PC-3 (cell line): ENCODE results near the gene HLCS. TPM values are rescaled to one million over a fixed set of nuclear protein-coding genes. Genes with fewer than 3 reads are reported as not detected.

Source experiments
- ATAC-seq: fragments of 200-7000 bp; cut with Tn5 transposase; 2 replicates; pipeline ENCODE4 v1.9.1; 2020; ENCODE audit warnings: mild to moderate bottlenecking, moderate library complexity
- BruUV-seq: library from RNA; stranded (reverse); fragments of 400-500 nt; replicated peaks from 2 replicates; lab custom pipeline; 2021; lab: Mats Ljungman, UMichigan
- CTCF ChIA-PET: fragments of 300-600 bp; sonication (Branson Sonifier 250); formaldehyde crosslinking; loops from one replicate; lab custom pipeline; 2022; ENCODE audit warnings: antibody characterized with exemption; lab: Charles Lee
- POLR2A ChIA-PET: fragments of 300-600 bp; sonication (Branson Sonifier 250); formaldehyde crosslinking; loops from one replicate; lab custom pipeline; 2022; ENCODE audit warnings: antibody characterized with exemption; ENCODE audit not compliant: unreplicated experiment; lab: Charles Lee
- DNase-seq: peaks from one replicate; pipeline ENCODE4 v3.0.0-alpha.2; 2015
- H2AFZ ChIP-seq: fragments of 300-600 bp; sonication (generic); 2 replicates; pipeline ENCODE4 v1.6.0; 2016; ENCODE audit warnings: antibody characterized with exemption, low read length
- H3F3A ChIP-seq: fragments of 300-600 bp; sonication (generic); one replicate; pipeline ENCODE4 v1.6.0; 2017; ENCODE audit warnings: antibody characterized with exemption, low read length, control low read depth, mild to moderate bottlenecking; ENCODE audit not compliant: unreplicated experiment
- H3K27ac ChIP-seq: fragments of 300-600 bp; sonication (generic); 2 replicates; pipeline ENCODE4 v1.5.1; 2016; ENCODE audit warnings: mild to moderate bottlenecking, low read length
- H3K27me3 ChIP-seq: fragments of 300-600 bp; sonication (generic); 2 replicates; pipeline ENCODE4 v1.6.1; 2016; ENCODE audit warnings: low read length, mixed read lengths
- H3K36me3 ChIP-seq: fragments of 300-600 bp; sonication (generic); 2 replicates; pipeline ENCODE4 v1.6.1; 2016; ENCODE audit warnings: low read depth, mixed run types, low read length, mixed read lengths
- H3K4me1 ChIP-seq: fragments of 300-600 bp; sonication (generic); 2 replicates; pipeline ENCODE4 v1.5.1; 2016; ENCODE audit warnings: low read length; ENCODE audit not compliant: insufficient read depth
- H3K4me2 ChIP-seq: fragments of 300-600 bp; sonication (generic); 2 replicates; pipeline ENCODE4 v1.6.0; 2016; ENCODE audit warnings: low read length
- H3K4me3 ChIP-seq: fragments of 300-600 bp; sonication (generic); 2 replicates; pipeline ENCODE4 v1.5.1; 2016; ENCODE audit warnings: mild to moderate bottlenecking, low read length, mixed read lengths
- H3K79me2 ChIP-seq: fragments of 300-600 bp; sonication (generic); 2 replicates; pipeline ENCODE4 v1.6.1; 2017; ENCODE audit warnings: low read length, mixed read lengths
- H3K9ac ChIP-seq: fragments of 300-600 bp; sonication (generic); 2 replicates; pipeline ENCODE4 v1.6.0; 2016; ENCODE audit warnings: mild to moderate bottlenecking, low read length
- H3K9me2 ChIP-seq: fragments of 300-600 bp; sonication (generic); replicated peaks from 2 replicates; pipeline ENCODE4 v1.6.1; 2016; ENCODE audit warnings: mixed run types, low read length, mixed read lengths
- H3K9me3 ChIP-seq: fragments of 300-600 bp; sonication (generic); 2 replicates; pipeline ENCODE4 v1.6.1; 2016; ENCODE audit warnings: low read length, mixed read lengths
- H4K20me1 ChIP-seq: fragments of 300-600 bp; sonication (generic); 2 replicates; pipeline ENCODE4 v1.6.1; 2016; ENCODE audit warnings: low read length, mixed read lengths
- CTCF ChIP-seq: fragments of 300-600 bp; sonication (generic); conservative IDR thresholded peaks from 2 replicates; pipeline ENCODE4 v1.5.1; 2017; ENCODE audit warnings: antibody characterized with exemption, low read depth, mild to moderate bottlenecking, low read length
- EZH2 ChIP-seq: fragments of 300-600 bp; sonication (generic); IDR thresholded peaks from one replicate; pipeline ENCODE4 v1.6.1; 2017; ENCODE audit warnings: antibody characterized with exemption, mild to moderate bottlenecking, low read length; ENCODE audit not compliant: unreplicated experiment
- EZH2phosphoT487 ChIP-seq: fragments of 300-600 bp; sonication (generic); IDR thresholded peaks from 2 replicates; pipeline ENCODE4 v1.6.1; 2018; ENCODE audit warnings: mild to moderate bottlenecking, antibody characterized with exemption, low read length, borderline replicate concordance
- intact Hi-C: fragments of 100-400 bp; cut with micrococcal nuclease; formaldehyde crosslinking; loops from 2 replicates; pipeline ENCODE4 v1.9.0; 2023
- total RNA-seq: library from RNA; depleted of rRNA; stranded (reverse); fragments of >200 nt; gene quantifications from 2 replicates; pipeline ENCODE4 v1.2.3, GENCODE V29; 2014

The HLCS gene
- total RNA-seq, 1 experiment from 2014 or later, result 44.1 TPM

- Histone ChIP-seq H3K4me1 (no peaks in the 10 kb centered on the region), H3K4me2 (no peak overlapping the region), H4K20me1 (no peaks in the 10 kb centered on the region), H3K4me3 (no peak overlapping the region), H3K27me3 (no peaks in the 10 kb centered on the region), H3K27ac (no peak overlapping the region), H3K9me3 (no peaks in the 10 kb centered on the region), H2AFZ (no peak overlapping the region), H3K79me2 (no peaks in the 10 kb centered on the region), H3F3A (no peaks in the 10 kb centered on the region), H3K36me3 (peaks cover 60% of the 10 kb centered on the region), H3K9ac (no peak overlapping the region), H3K9me2 (no peaks in the 10 kb centered on the region)
- no peak for ATAC-seq
- TF ChIP-seq EZH2phosphoT487, result no peak
- TF ChIP-seq EZH2, result no peak
- TF ChIP-seq CTCF, result no peak
- no peak for DNase-seq
- intact Hi-C loops, result no loop called here
- ChIA-PET POLR2A (no interaction called here), CTCF (no interaction called here)
- BruUV-seq, result no TSS peak
These were observed 223.5 kb downstream of the HLCS start for GRCh38 chr21:36743008-36743407.

GRCh38 chr21:36741506-36741905 lies 225.0 kb downstream of the HLCS start:
- no peak overlapping the region for H3K27ac ChIP-seq
- no TSS peak for BruUV-seq
- no peaks in the 10 kb centered on the region for H3K9me2 ChIP-seq
- ChIA-PET CTCF (no interaction called here), POLR2A (no interaction called here)
- H2AFZ ChIP-seq, result no peak overlapping the region
- no peaks in the 10 kb centered on the region for H3K27me3 ChIP-seq
- H3K4me1 ChIP-seq, result no peaks in the 10 kb centered on the region
- H3K9me3 ChIP-seq, result no peaks in the 10 kb centered on the region
- H3F3A ChIP-seq, result no peaks in the 10 kb centered on the region
- ATAC-seq (no peak), DNase-seq (no peak)
- peaks cover 57% of the 10 kb centered on the region for H3K36me3 ChIP-seq
- H3K79me2 ChIP-seq, result no peaks in the 10 kb centered on the region
- H3K4me2 ChIP-seq, result no peak overlapping the region
- no peak overlapping the region for H3K4me3 ChIP-seq
- TF ChIP-seq CTCF, result no peak
- TF ChIP-seq EZH2, result no peak
- no peak for TF ChIP-seq EZH2phosphoT487
- no peaks in the 10 kb centered on the region for H4K20me1 ChIP-seq
- intact Hi-C loops, result no loop called here
- no peak overlapping the region for H3K9ac ChIP-seq

GRCh38 chr21:36738489-36739126 lies 227.9 kb downstream of the HLCS start:
- ChIA-PET CTCF (no interaction called here), POLR2A (no interaction called here)
- no peaks in the 10 kb centered on the region for H3F3A ChIP-seq
- DNase-seq (no peak), ATAC-seq (no peak)
- H3K9me3 ChIP-seq, result no peaks in the 10 kb centered on the region
- H2AFZ ChIP-seq, result no peak overlapping the region
- H3K79me2 ChIP-seq, result no peaks in the 10 kb centered on the region
- BruUV-seq, result no TSS peak
- no peak overlapping the region for H3K4me2 ChIP-seq
- no peaks in the 10 kb centered on the region for H3K9me2 ChIP-seq
- H3K27ac ChIP-seq, result no peak overlapping the region
- H4K20me1 ChIP-seq, result no peaks in the 10 kb centered on the region
- H3K4me1 ChIP-seq, result no peaks in the 10 kb centered on the region
- intact Hi-C loops, result no loop called here
- no peak overlapping the region for H3K9ac ChIP-seq
- H3K27me3 ChIP-seq, result no peaks in the 10 kb centered on the region
- H3K4me3 ChIP-seq, result no peak overlapping the region
- H3K36me3 ChIP-seq, result peaks cover 59% of the 10 kb centered on the region
- no peak for TF ChIP-seq EZH2
- TF ChIP-seq CTCF, result no peak
- TF ChIP-seq EZH2phosphoT487, result no peak
